IMR-90 (cell line): Measurements from ENCODE around the gene NOL4. TPM values are rescaled to one million over a fixed set of nuclear protein-coding genes. Genes with fewer than 3 reads are reported as not detected.

Experiments used
- ATAC-seq: fragments of 200-7000 bp; cut with Tn5 transposase; 2 replicates; pipeline ENCODE4 v1.9.1; 2020; ENCODE audit warnings: low read depth, mild to moderate bottlenecking, moderate library complexity
- BruUV-seq: library from RNA; stranded (reverse); fragments of 400-500 nt; replicated peaks from 2 replicates; lab custom pipeline; 2021; lab: Mats Ljungman, UMichigan
- CTCF ChIA-PET: fragments of 300-600 bp; formaldehyde crosslinking; extraction: SDS; loops from one replicate; lab custom pipeline; 2021; ENCODE audit warnings: antibody characterized with exemption; lab: Yijun Ruan, JAX
- POLR2A ChIA-PET: fragments of 300-600 bp; sonication (Branson Sonifier 250); formaldehyde crosslinking; loops from one replicate; lab custom pipeline; 2022; ENCODE audit warnings: antibody characterized with exemption; ENCODE audit not compliant: unreplicated experiment; lab: Charles Lee
- DNase-seq: peaks from one replicate; pipeline ENCODE4 v3.0.0; 2013
- H2AFZ ChIP-seq: replicated peaks from 2 replicates; pipeline ENCODE3; 2013; ENCODE audit warnings: low read length, mild to moderate bottlenecking; ENCODE audit not compliant: poor library complexity
- H2AK5ac ChIP-seq: 2 replicates; pipeline ENCODE4 v1.6.1; 2013; ENCODE audit warnings: low read depth, low read length, inconsistent platforms
- H2AK9ac ChIP-seq: replicated peaks from 2 replicates; pipeline ENCODE3; 2013; ENCODE audit warnings: mild to moderate bottlenecking, low read depth, low read length, moderate library complexity; ENCODE audit not compliant: poor library complexity
- H2BK120ac ChIP-seq: 2 replicates; pipeline ENCODE4 v1.6.1; 2013; ENCODE audit warnings: low read depth, low read length, inconsistent platforms
- H2BK15ac ChIP-seq: 3 replicates; pipeline ENCODE4 v1.6.1; 2013; ENCODE audit warnings: low read depth, low read length, inconsistent platforms
- H2BK20ac ChIP-seq: 2 replicates; pipeline ENCODE4 v1.6.1; 2013; ENCODE audit warnings: low read depth, mild to moderate bottlenecking, inconsistent platforms, low read length, moderate library complexity
- H2BK5ac ChIP-seq: 2 replicates; pipeline ENCODE4 v1.6.1; 2013; ENCODE audit warnings: mild to moderate bottlenecking, low read depth, low read length, inconsistent platforms; ENCODE audit not compliant: poor library complexity, severe bottlenecking
- H3K14ac ChIP-seq: replicated peaks from 2 replicates; pipeline ENCODE4 v1.6.1; 2013; ENCODE audit warnings: low read depth, low read length, inconsistent platforms
- H3K18ac ChIP-seq: 2 replicates; pipeline ENCODE4 v1.6.1; 2013; ENCODE audit warnings: low read depth, low read length, control low read depth
- H3K23ac ChIP-seq: 2 replicates; pipeline ENCODE4 v1.6.1; 2013; ENCODE audit warnings: low read depth, low read length, inconsistent platforms
- H3K27ac ChIP-seq: 2 replicates; pipeline ENCODE4 v1.5.1; 2013; ENCODE audit warnings: mild to moderate bottlenecking, control low read depth, low read length; ENCODE audit not compliant: insufficient read depth
- H3K27me3 ChIP-seq: 2 replicates; pipeline ENCODE4 v1.6.1; 2013; ENCODE audit warnings: low read length; ENCODE audit not compliant: control insufficient read depth, insufficient read depth
- H3K36me3 ChIP-seq: 2 replicates; pipeline ENCODE4 v1.6.1; 2013; ENCODE audit warnings: low read length, mixed read lengths; ENCODE audit not compliant: control insufficient read depth, insufficient read depth
- H3K4ac ChIP-seq: 2 replicates; pipeline ENCODE4 v1.6.1; 2013; ENCODE audit warnings: low read depth, low read length, inconsistent platforms
- H3K4me1 ChIP-seq: 2 replicates; pipeline ENCODE4 v1.6.1; 2013; ENCODE audit warnings: low read length, mixed read lengths; ENCODE audit not compliant: control insufficient read depth, insufficient read depth
- H3K4me2 ChIP-seq: 2 replicates; pipeline ENCODE4 v1.6.1; 2013; ENCODE audit warnings: low read depth, mild to moderate bottlenecking, control low read depth, low read length, moderate library complexity
- H3K4me3 ChIP-seq: 2 replicates; pipeline ENCODE4 v1.5.1; 2013; ENCODE audit warnings: low read depth, mild to moderate bottlenecking, control low read depth, low read length, moderate library complexity; ENCODE audit not compliant: insufficient read depth
- H3K56ac ChIP-seq: 2 replicates; pipeline ENCODE4 v1.6.1; 2013; ENCODE audit warnings: low read length, inconsistent platforms; ENCODE audit not compliant: insufficient read depth; ENCODE audit errors: extremely low read depth
- H3K79me1 ChIP-seq, 2 experiments: 2 replicates each; pipeline ENCODE4 v1.6.1; 2013; ENCODE audit warnings: low read length in 2 of 2, inconsistent platforms in 1 of 2, low read depth in 1 of 2
- H3K9ac ChIP-seq: 2 replicates; pipeline ENCODE4 v1.6.1; 2013; ENCODE audit warnings: low read depth, low read length, control low read depth
- H3K9me1 ChIP-seq: 2 replicates; pipeline ENCODE4 v1.6.1; 2013; ENCODE audit warnings: low read length, inconsistent platforms; ENCODE audit not compliant: insufficient read depth
- H3K9me3 ChIP-seq: 2 replicates; pipeline ENCODE4 v1.6.1; 2013; ENCODE audit warnings: low read length; ENCODE audit not compliant: control insufficient read depth, insufficient read depth
- H4K20me1 ChIP-seq: 2 replicates; pipeline ENCODE4 v1.6.1; 2013; ENCODE audit warnings: low read length, inconsistent platforms; ENCODE audit not compliant: insufficient read depth
- H4K5ac ChIP-seq: 2 replicates; pipeline ENCODE4 v1.6.1; 2013; ENCODE audit warnings: mild to moderate bottlenecking, low read depth, low read length, control low read depth
- H4K8ac ChIP-seq, 2 experiments: 2 replicates each; pipeline ENCODE4 v1.6.1; 2013; ENCODE audit warnings: low read depth in 2 of 2, low read length in 2 of 2, control low read depth in 1 of 2, inconsistent platforms in 1 of 2
- H4K91ac ChIP-seq: 2 replicates; pipeline ENCODE4 v1.6.1; 2013; ENCODE audit warnings: low read depth, low read length, inconsistent platforms; ENCODE audit not compliant: insufficient read depth
- BHLHE40 ChIP-seq: fragments of 150-350 bp; IDR thresholded peaks from 2 replicates; pipeline ENCODE4 v1.6.1; 2016; ENCODE audit warnings: mild to moderate bottlenecking, low read depth, low read length
- CEBPB ChIP-seq: IDR thresholded peaks from 2 replicates; pipeline ENCODE4 v1.6.1; 2012; ENCODE audit warnings: low read depth, low read length, improper control_type of control experiment
- CHD1 ChIP-seq: IDR thresholded peaks from 2 replicates; pipeline ENCODE4 v1.6.1; 2012; ENCODE audit warnings: low read depth, low read length, improper control_type of control experiment
- CTCF ChIP-seq: conservative IDR thresholded peaks from 2 replicates; pipeline ENCODE4 v1.5.1; 2012; ENCODE audit warnings: mild to moderate bottlenecking, low read depth, low read length, improper control_type of control experiment
- ELK1 ChIP-seq: fragments of 150-350 bp; IDR thresholded peaks from 2 replicates; pipeline ENCODE4 v1.6.1; 2016; ENCODE audit warnings: low read depth, mild to moderate bottlenecking, low read length, moderate library complexity, borderline replicate concordance
- FOS ChIP-seq: fragments of 150-350 bp; IDR thresholded peaks from 2 replicates; pipeline ENCODE4 v1.6.1; 2016; ENCODE audit warnings: low read depth, low read length
- MAFK ChIP-seq: IDR thresholded peaks from 2 replicates; pipeline ENCODE4 v1.6.1; 2012; ENCODE audit warnings: low read depth, low read length, improper control_type of control experiment
- MAZ ChIP-seq: IDR thresholded peaks from 2 replicates; pipeline ENCODE4 v1.6.1; 2012; ENCODE audit warnings: low read depth, mild to moderate bottlenecking, low read length, improper control_type of control experiment, moderate library complexity, borderline replicate concordance
- MXI1 ChIP-seq: IDR thresholded peaks from 2 replicates; pipeline ENCODE4 v1.6.1; 2012; ENCODE audit warnings: low read depth, mild to moderate bottlenecking, low read length, moderate library complexity, borderline replicate concordance
- NFE2L2 ChIP-seq: fragments of 150-350 bp; IDR thresholded peaks from 2 replicates; pipeline ENCODE4 v1.6.1; 2016; ENCODE audit warnings: low read depth, mild to moderate bottlenecking, low read length
- POLR2A ChIP-seq: IDR thresholded peaks from 2 replicates; pipeline ENCODE4 v1.6.1; 2012; ENCODE audit warnings: mild to moderate bottlenecking, low read depth, low read length
- RAD21 ChIP-seq: IDR thresholded peaks from 2 replicates; pipeline ENCODE4 v1.6.1; 2012; ENCODE audit warnings: low read length, improper control_type of control experiment
- RCOR1 ChIP-seq: IDR thresholded peaks from 2 replicates; pipeline ENCODE4 v1.6.1; 2012; ENCODE audit warnings: mild to moderate bottlenecking, low read length, improper control_type of control experiment; ENCODE audit not compliant: insufficient replicate concordance
- RFX5 ChIP-seq: IDR thresholded peaks from 2 replicates; pipeline ENCODE4 v1.8.0; 2012; ENCODE audit warnings: low read depth, mild to moderate bottlenecking, low read length, moderate library complexity
- SMC3 ChIP-seq: fragments of 150-350 bp; IDR thresholded peaks from 2 replicates; pipeline ENCODE4 v1.6.1; 2016; ENCODE audit warnings: low read depth, mild to moderate bottlenecking, antibody characterized with exemption, low read length, moderate library complexity
- WGBS, 2 experiments: methylation state at CpG; one replicate each; pipeline versions ENCODE4 v1.1.5 to v1.1.7; 2013; ENCODE audit warnings: missing lambda C conversion rate in 2 of 2; ENCODE audit not compliant: insufficient read length in 1 of 2; ENCODE audit errors: extremely low coverage in 2 of 2; 5-methylcytosine and 5-hydroxymethylcytosine counted together
- dilution Hi-C: fragments of 300-500 bp; cut with HindIII; formaldehyde crosslinking; loops from one replicate; pipeline ENCODE4 v1.14.3; 2018; ENCODE audit warnings: low sequenced_read_pairs; ENCODE audit not compliant: unreplicated experiment
- in situ Hi-C: fragments of 300-500 bp; cut with MboI; formaldehyde crosslinking; loops from 3 replicates; pipeline ENCODE4 v1.14.3; 2019; ENCODE audit warnings: low sequenced_read_pairs, inconsistent platforms, mixed read lengths
- intact Hi-C: fragments of 100-400 bp; cut with micrococcal nuclease; formaldehyde crosslinking; loops from 2 replicates; pipeline ENCODE4 v1.10.0; 2022
- polyA plus RNA-seq, 3 experiments: library from polyadenylated mRNA; depleted of rRNA; stranded (reverse); fragments of >200 nt; gene quantifications; 2 replicates each; pipeline ENCODE4 v1.2.3, GENCODE V29; 2012; ENCODE audit warnings: low replicate concordance in 1 of 3
- total RNA-seq: library from RNA; depleted of rRNA; stranded (reverse); fragments of >200 nt; gene quantifications from 2 replicates; pipeline ENCODE4 v1.2.3, GENCODE V29; 2012

The NOL4 gene
- total and polyA plus RNA-seq, 2 of the 4 experiments (the other 2 are of a cell fraction): not detected

- no peak overlapping the region for H4K5ac ChIP-seq
- DNase-seq (no peak), ATAC-seq (no peak)
- in situ Hi-C loops: no loop called here
- no peak overlapping the region for H2AK9ac ChIP-seq
- no peak overlapping the region for H3K14ac ChIP-seq
- intact Hi-C loops: no loop called here
- no peaks in the 10 kb centered on the region for H3K9me1 ChIP-seq
- TF ChIP-seq POLR2A (no peak), FOS (no peak), ELK1 (no peak), RFX5 (no peak), NFE2L2 (no peak), RAD21 (no peak), CEBPB (no peak), CHD1 (no peak), MAZ (no peak), CTCF (no peak), MXI1 (no peak), SMC3 (no peak), MAFK (no peak), BHLHE40 (no peak), RCOR1 (no peak)
- no peak overlapping the region for H2BK5ac ChIP-seq
- H2BK15ac ChIP-seq: no peak overlapping the region
- H3K79me1 ChIP-seq: no peaks in the 10 kb centered on the region
- POLR2A ChIA-PET: no interaction called here
- H4K91ac ChIP-seq: no peak overlapping the region
- no peak overlapping the region for H3K9ac ChIP-seq
- no peak overlapping the region for H2AK5ac ChIP-seq
- no peak overlapping the region for H3K18ac ChIP-seq
- 3% methylated on average over 13 of the region's 51 CpGs; no CpG with 5 or more reads in 1 of the 2 experiments for WGBS, 2 experiments
- 0 out of 2 replicates have a peak, but pooled peaks cover 1% of the 10 kb centered on the region for H3K4me1 ChIP-seq
- no peak overlapping the region for H3K27ac ChIP-seq
- H3K4me3 ChIP-seq: no peak overlapping the region
- no peak overlapping the region for H3K56ac ChIP-seq
- no peak overlapping the region for H4K8ac ChIP-seq
- peak overlapping the region; percentile 39; the same call in 1 of the 2 replicates for H3K4me2 ChIP-seq
- BruUV-seq: no TSS peak
- no peak overlapping the region for H2BK20ac ChIP-seq
- dilution Hi-C loops: no loop called here
- H3K4ac ChIP-seq: no peak overlapping the region
- H3K9me3 ChIP-seq: no peaks in the 10 kb centered on the region
- CTCF ChIA-PET: no interaction called here
- no peak overlapping the region for H2AFZ ChIP-seq
- peaks cover 36% of the 10 kb centered on the region for H3K27me3 ChIP-seq
- no peaks in the 10 kb centered on the region for H3K36me3 ChIP-seq
- no peak overlapping the region for H3K23ac ChIP-seq
- no peak overlapping the region for H2BK120ac ChIP-seq
- no peaks in the 10 kb centered on the region for H4K20me1 ChIP-seq
Measured at GRCh38 chr18:34223164-34223892, 1.4 kb downstream of the NOL4 start.
